ENCODE data around the gene TAF1D. TPM values are rescaled to one million over a fixed set of nuclear protein-coding genes. Genes with fewer than 3 reads are reported as not detected.
"Not testable (repeated sequence)": the region's sequence is repeated elsewhere in the genome, so short reads cannot be mapped to it uniquely, and the experiment has no call there.

Gene TAF1D
- total and polyA plus RNA-seq, 7 donors = 53.7 to 151 (median 84.7) TPM

GRCh38 chr11:93761910-93762309, 20.6 kb upstream of the TAF1D start:
- TF ChIP-seq, protein P1, sequence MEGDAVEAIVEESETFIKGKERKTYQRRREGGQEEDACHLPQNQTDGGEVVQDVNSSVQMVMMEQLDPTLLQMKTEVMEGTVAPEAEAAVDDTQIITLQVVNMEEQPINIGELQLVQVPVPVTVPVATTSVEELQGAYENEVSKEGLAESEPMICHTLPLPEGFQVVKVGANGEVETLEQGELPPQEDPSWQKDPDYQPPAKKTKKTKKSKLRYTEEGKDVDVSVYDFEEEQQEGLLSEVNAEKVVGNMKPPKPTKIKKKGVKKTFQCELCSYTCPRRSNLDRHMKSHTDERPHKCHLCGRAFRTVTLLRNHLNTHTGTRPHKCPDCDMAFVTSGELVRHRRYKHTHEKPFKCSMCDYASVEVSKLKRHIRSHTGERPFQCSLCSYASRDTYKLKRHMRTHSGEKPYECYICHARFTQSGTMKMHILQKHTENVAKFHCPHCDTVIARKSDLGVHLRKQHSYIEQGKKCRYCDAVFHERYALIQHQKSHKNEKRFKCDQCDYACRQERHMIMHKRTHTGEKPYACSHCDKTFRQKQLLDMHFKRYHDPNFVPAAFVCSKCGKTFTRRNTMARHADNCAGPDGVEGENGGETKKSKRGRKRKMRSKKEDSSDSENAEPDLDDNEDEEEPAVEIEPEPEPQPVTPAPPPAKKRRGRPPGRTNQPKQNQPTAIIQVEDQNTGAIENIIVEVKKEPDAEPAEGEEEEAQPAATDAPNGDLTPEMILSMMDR (IDR thresholded peaks at IDR 0.05) = no peak
- 97 to 98% (median 98%) methylated on average over 1 of the region's 1 CpG for WGBS, 3 donors
- intact Hi-C loops (cut with DNase I) = no loop called here
- ATAC-seq (no peak), DNase-seq (no peak)
- Histone ChIP-seq H3K36me3 (ENCODE audit: insufficient read depth in 1 of 2, low read depth in 1 of 2) (peaks cover 8 to 96% of the 10 kb centered on the region in 2 donors), H3K4me1 (no peaks in the 10 kb centered on the region), H3K9me3 (no peaks in the 10 kb centered on the region), H3K27me3 (ENCODE audit: insufficient read depth in 3 of 3, low read length in 2 of 3) (no peaks in the 10 kb centered on the region), H3K27ac (no peak overlapping the region), H3K4me3 (no peak overlapping the region)

DNA sequence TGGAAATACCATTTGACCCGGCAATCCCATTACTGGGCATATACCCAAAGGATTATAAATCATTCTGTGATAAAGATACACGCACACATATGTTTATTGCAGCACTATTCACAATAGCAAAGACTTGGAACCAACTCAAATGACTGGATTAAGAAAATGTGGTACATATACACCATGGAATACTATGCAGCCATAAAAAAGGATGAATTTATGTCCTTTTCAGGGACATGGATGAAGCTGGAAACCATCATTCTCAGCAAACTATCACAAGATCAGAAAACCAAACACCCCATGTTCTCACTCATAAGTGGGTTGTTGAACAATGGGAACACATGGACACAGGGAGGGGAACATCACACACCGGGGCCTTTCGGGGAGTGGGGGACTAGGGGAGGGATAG, 17.8 kb upstream of the TAF1D start:
- DNase-seq; H3K27ac ChIP-seq; H3K4me3 ChIP-seq; ATAC-seq; H3K9me3 ChIP-seq; H3K4me1 ChIP-seq; H3K27me3 ChIP-seq (ENCODE audit: insufficient read depth in 3 of 3, low read length in 2 of 3): not testable (repeated sequence)
- 91 to 92% (median 91%) methylated on average over 4 of the region's 4 CpGs for WGBS, 3 donors
- H3K36me3 ChIP-seq (ENCODE audit: insufficient read depth in 1 of 2, low read depth in 1 of 2) = peaks cover 8 to 98% of the 10 kb centered on the region in 2 donors
- intact Hi-C loops (cut with DNase I) = loop anchor here in 1 of 2 donors (5.0 kb wide), 1 partner anchor 38 kb away; no protein-coding TSS in a partner anchor

- DNase-seq (no peak), ATAC-seq (peak in 1 of 4 donors; percentile 19)
- intact Hi-C loops (cut with DNase I) = loop anchor here in 1 of 2 donors (5.0 kb wide), 1 partner anchor 39 kb away; no protein-coding TSS in a partner anchor
- Histone ChIP-seq H3K36me3 (ENCODE audit: insufficient read depth in 1 of 2, low read depth in 1 of 2) (peaks cover 7 to 98% of the 10 kb centered on the region in 2 donors), H3K4me3 (no peak overlapping the region), H3K4me1 (no peaks in the 10 kb centered on the region), H3K27ac (no peak overlapping the region), H3K27me3 (ENCODE audit: insufficient read depth in 3 of 3, low read length in 2 of 3) (no peaks in the 10 kb centered on the region), H3K9me3 (no peaks in the 10 kb centered on the region)
- 94 to 99% (median 98%) methylated on average over 38 of the region's 38 CpGs for WGBS, 3 donors
- TF ChIP-seq, protein P1 (IDR thresholded peaks at IDR 0.05) = no peak
Observed at GRCh38 chr11:93757924-93758865, 16.9 kb upstream of the TAF1D start.

GRCh38 chr11:93757301-93757700, 16.0 kb upstream of the TAF1D start:
- H3K4me1 ChIP-seq = no peaks in the 10 kb centered on the region
- no peak overlapping the region for H3K27ac ChIP-seq
- H3K9me3 ChIP-seq = no peaks in the 10 kb centered on the region
- ATAC-seq (no peak), DNase-seq (no peak)
- WGBS, 3 donors = 87% methylated on average over 3 of the region's 3 CpGs
- intact Hi-C loops (cut with DNase I) = loop anchor here in 1 of 2 donors (5.0 kb wide), 1 partner anchor 40 kb away; no protein-coding TSS in a partner anchor
- no peak overlapping the region for H3K4me3 ChIP-seq
- peaks cover 5 to 98% of the 10 kb centered on the region in 2 donors for H3K36me3 ChIP-seq (ENCODE audit: insufficient read depth in 1 of 2, low read depth in 1 of 2)
- no peaks in the 10 kb centered on the region for H3K27me3 ChIP-seq (ENCODE audit: insufficient read depth in 3 of 3, low read length in 2 of 3)
- TF ChIP-seq, protein P1 (IDR thresholded peaks at IDR 0.05) = no peak

- Histone ChIP-seq H3K27ac (no peak overlapping the region), H3K9me3 (no peaks in the 10 kb centered on the region), H3K36me3 (ENCODE audit: insufficient read depth in 1 of 2, low read depth in 1 of 2) (peaks cover 5 to 98% of the 10 kb centered on the region in 2 donors), H3K4me3 (no peak overlapping the region), H3K4me1 (no peaks in the 10 kb centered on the region), H3K27me3 (ENCODE audit: insufficient read depth in 3 of 3, low read length in 2 of 3) (no peaks in the 10 kb centered on the region)
- no peak for ATAC-seq
- TF ChIP-seq, protein P1 (IDR thresholded peaks at IDR 0.05) = no peak
- 89 to 94% (median 92%) methylated on average over 3 of the region's 3 CpGs for WGBS, 3 donors
- intact Hi-C loops (cut with DNase I) = loop anchor here in 1 of 2 donors (5.0 kb wide), 1 partner anchor 41 kb away; no protein-coding TSS in a partner anchor
- no peak for DNase-seq
Observed at GRCh38 chr11:93756748-93757147, 15.5 kb upstream of the TAF1D start.

Data from psoas muscle (tissue), 8 donors.